ENCODE results near the gene NAA38. TPM values are rescaled to one million over a fixed set of nuclear protein-coding genes. Genes with fewer than 3 reads are reported as not detected.
A peak's percentile ranks its signal among the peaks of the same experiment; 100 is the strongest.

NAA38 gene
- total and polyA plus RNA-seq, 8 donors = 20.1 to 87.2 (median 28.0) TPM

DNA sequence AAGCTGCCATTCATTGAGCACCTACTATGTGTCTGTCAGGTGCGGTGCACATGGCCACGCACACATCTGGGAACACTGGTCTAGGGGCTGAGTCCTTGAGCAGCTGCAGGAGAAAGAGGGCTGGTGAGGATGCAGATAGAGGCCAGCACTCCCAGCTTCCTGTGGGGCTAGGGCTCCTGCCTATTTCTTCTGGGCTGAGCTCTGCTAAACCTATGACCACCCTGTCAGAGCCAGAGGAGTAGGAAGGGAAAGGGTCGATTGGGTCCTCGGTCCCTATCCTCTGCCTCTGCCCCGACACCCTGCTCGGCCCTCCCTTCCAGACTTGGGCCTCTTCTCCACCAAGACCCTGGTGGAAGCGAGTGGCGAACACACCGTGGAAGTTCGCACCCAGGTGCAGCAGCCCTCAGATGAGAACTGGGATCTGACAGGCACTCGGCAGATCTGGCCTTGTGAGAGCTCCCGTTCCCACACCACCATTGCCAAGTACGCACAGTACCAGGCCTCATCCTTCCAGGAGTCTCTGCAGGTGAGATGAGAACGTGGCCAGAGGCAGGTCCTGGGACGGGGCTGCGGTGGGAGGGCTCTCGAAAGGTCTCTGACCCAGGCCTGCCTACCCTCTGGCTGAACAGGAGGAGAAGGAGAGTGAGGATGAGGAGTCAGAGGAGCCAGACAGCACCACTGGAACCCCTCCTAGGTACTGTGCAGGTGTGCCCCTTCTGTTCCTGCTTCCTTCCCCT is 6.5 kb downstream of the NAA38 start:
- Histone ChIP-seq H3K36me3 (peaks cover 0 to 33% (median 6%) of the 10 kb centered on the region in 3 donors), H3K9me3 (no peaks in the 10 kb centered on the region), H3K27ac (peak overlapping the region in 3 of 4 donors; percentile 27 to 46 (median 39)), H3K27me3 (no peaks in the 10 kb centered on the region), H3K4me1 (peaks cover 0 to 3% (median under 1%) of the 10 kb centered on the region in 3 donors), H3K4me3 (peak overlapping the region in 1 of 4 donors; percentile 21)
- DNase-seq = peak; percentile 14 to 73 (median 50)
- WGBS, 2 donors = 80 to 84% methylated on average over 17 of the region's 17 CpGs
- no peak for FAIRE-seq
- ATAC-seq = peak in 2 of 4 donors; percentile 1 to 2
- intact Hi-C loops (cut with DNase I) = loop anchor here in 2 of 3 donors (5.0 to 10.0 kb wide), 2 partner anchors 106 to 109 kb away; no protein-coding TSS in a partner anchor
- TF ChIP-seq, protein P1, sequence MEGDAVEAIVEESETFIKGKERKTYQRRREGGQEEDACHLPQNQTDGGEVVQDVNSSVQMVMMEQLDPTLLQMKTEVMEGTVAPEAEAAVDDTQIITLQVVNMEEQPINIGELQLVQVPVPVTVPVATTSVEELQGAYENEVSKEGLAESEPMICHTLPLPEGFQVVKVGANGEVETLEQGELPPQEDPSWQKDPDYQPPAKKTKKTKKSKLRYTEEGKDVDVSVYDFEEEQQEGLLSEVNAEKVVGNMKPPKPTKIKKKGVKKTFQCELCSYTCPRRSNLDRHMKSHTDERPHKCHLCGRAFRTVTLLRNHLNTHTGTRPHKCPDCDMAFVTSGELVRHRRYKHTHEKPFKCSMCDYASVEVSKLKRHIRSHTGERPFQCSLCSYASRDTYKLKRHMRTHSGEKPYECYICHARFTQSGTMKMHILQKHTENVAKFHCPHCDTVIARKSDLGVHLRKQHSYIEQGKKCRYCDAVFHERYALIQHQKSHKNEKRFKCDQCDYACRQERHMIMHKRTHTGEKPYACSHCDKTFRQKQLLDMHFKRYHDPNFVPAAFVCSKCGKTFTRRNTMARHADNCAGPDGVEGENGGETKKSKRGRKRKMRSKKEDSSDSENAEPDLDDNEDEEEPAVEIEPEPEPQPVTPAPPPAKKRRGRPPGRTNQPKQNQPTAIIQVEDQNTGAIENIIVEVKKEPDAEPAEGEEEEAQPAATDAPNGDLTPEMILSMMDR (IDR thresholded peaks at IDR 0.05) = no peak

DNA sequence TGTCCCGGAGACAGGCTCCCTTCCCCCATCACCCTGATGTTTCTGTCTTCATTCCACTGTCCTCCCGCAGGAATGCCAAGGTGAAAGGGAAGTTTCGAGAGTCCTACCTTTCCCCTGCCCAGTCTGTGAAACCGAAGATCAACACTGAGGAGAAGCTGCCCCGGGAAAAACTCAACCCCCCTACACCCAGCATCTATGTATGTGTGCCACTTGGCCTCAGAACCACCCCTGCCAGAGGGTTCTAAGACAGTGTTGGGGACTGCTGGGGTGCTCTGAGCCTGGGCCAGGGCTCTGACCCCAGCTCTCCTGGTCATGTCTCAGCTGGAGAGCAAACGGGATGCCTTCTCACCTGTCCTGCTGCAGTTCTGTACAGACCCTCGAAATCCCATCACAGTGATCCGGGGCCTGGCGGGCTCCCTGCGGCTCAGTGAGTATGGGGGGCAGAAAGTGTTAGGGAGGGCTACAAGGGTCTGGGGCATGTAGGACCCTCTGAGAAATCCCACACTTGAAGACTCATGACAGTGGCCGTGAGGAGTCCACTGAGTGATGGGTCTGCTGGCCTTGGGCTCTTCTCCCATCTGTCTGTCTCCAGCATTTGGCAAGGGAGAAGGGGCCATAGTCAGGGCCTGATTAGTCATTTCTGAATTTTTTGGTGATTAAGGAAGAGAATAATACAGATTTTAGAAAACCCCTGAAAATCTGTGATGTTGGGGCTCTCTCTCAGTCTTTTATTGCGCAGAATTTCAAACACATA is 7.4 kb downstream of the NAA38 start:
- H3K27ac ChIP-seq = no peak overlapping the region
- H3K9me3 ChIP-seq = no peaks in the 10 kb centered on the region
- no peaks in the 10 kb centered on the region for H3K27me3 ChIP-seq
- FAIRE-seq = no peak
- ATAC-seq = no peak
- H3K4me3 ChIP-seq = no peak overlapping the region
- DNase-seq = peak in 2 of 6 donors; percentile 25 to 26
- WGBS, 2 donors = 80 to 85% methylated on average over 12 of the region's 12 CpGs
- H3K36me3 ChIP-seq = peaks cover 0 to 33% (median 6%) of the 10 kb centered on the region in 3 donors
- TF ChIP-seq, protein P1 (IDR thresholded peaks at IDR 0.05) = no peak
- intact Hi-C loops (cut with DNase I) = loop anchor here in 2 of 3 donors (5.0 to 10.0 kb wide), 2 partner anchors 105 to 108 kb away; no protein-coding TSS in a partner anchor
- H3K4me1 ChIP-seq = peaks cover 7 to 9% (median 9%) of the 10 kb centered on the region in 3 donors

DNA sequence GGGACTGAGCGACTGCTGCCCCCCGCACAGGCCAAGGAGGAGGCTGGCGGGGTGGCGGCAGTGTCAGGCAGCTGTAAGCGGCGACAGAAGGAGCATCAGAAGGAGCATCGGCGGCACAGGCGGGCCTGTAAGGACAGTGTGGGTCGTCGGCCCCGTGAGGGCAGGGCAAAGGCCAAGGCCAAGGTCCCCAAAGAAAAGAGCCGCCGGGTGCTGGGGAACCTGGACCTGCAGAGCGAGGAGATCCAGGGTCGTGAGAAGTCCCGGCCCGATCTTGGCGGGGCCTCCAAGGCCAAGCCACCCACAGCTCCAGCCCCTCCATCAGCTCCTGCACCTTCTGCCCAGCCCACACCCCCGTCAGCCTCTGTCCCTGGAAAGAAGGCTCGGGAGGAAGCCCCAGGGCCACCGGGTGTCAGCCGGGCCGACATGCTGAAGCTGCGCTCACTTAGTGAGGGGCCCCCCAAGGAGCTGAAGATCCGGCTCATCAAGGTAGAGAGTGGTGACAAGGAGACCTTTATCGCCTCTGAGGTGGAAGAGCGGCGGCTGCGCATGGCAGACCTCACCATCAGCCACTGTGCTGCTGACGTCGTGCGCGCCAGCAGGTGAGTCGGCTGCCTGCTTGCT is 8.1 kb downstream of the NAA38 start:
- Histone ChIP-seq H3K27me3 (no peaks in the 10 kb centered on the region), H3K9me3 (no peaks in the 10 kb centered on the region), H3K4me1 (peaks cover 7 to 10% (median 9%) of the 10 kb centered on the region in 3 donors), H3K36me3 (peaks cover 0 to 33% (median 6%) of the 10 kb centered on the region in 3 donors), H3K27ac (no peak overlapping the region), H3K4me3 (no peak overlapping the region)
- TF ChIP-seq, protein P1 (IDR thresholded peaks at IDR 0.05) = no peak
- DNase-seq = peak in 5 of 6 donors; percentile 25 to 81 (median 45)
- intact Hi-C loops (cut with DNase I) = no loop called here
- no peak for FAIRE-seq
- no peak for ATAC-seq
- WGBS, 2 donors = 80 to 81% methylated on average over 34 to 35 of the region's 35 CpGs

DNA sequence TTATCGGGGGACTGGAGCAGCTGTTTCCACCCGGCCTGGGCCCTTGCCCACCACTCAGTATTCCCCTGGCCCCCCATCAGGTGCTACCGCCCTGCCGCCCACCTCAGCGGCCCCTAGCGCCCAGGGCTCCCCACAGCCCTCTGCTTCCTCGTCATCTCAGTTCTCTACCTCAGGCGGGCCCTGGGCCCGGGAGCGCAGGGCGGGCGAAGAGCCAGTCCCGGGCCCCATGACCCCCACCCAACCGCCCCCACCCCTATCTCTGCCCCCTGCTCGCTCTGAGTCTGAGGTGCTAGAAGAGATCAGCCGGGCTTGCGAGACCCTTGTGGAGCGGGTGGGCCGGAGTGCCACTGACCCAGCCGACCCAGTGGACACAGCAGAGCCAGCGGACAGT is 8.6 kb downstream of the NAA38 start:
- Histone ChIP-seq H3K36me3 (peaks cover 0 to 33% (median 6%) of the 10 kb centered on the region in 3 donors), H3K27ac (no peak overlapping the region)

More for the DNA sequence above, 8.6 kb downstream of the NAA38 start:
- no peak overlapping the region for H3K4me3 ChIP-seq
- no peaks in the 10 kb centered on the region for H3K27me3 ChIP-seq
- H3K9me3 ChIP-seq = no peaks in the 10 kb centered on the region
- ATAC-seq (no peak), FAIRE-seq (no peak), DNase-seq (peak in 4 of 6 donors; percentile 24 to 73 (median 54))
- 93% methylated on average over 20 to 21 of the region's 21 CpGs for WGBS, 2 donors
- peaks cover 7 to 10% (median 9%) of the 10 kb centered on the region in 3 donors for H3K4me1 ChIP-seq
- intact Hi-C loops (cut with DNase I) = no loop called here
- TF ChIP-seq, protein P1 (IDR thresholded peaks at IDR 0.05) = no peak

Data from pancreas (tissue), 10 donors.